ENCODE measurements around the gene TNS2. TPM values are rescaled to one million over a fixed set of nuclear protein-coding genes. Genes with fewer than 3 reads are reported as not detected.

The TNS2 gene
- total and polyA plus RNA-seq, 9 of the 15 experiments (the other 6 are each of a cell fraction or from before 2014, with no cell fraction given): 0.28 to 3.1 (median 1.2) TPM; not detected in 1

GRCh38 chr12:53004178-53004577 is 45.7 kb upstream of the TNS2 start:
- Histone ChIP-seq H3K9me3 (replicated peaks; ENCODE audit: control insufficient read depth, insufficient read depth, low read depth, low read length) (no peaks in the 10 kb centered on the region), H3K9ac (ENCODE audit: insufficient read depth in 1 of 2, low read depth in 2 of 2, low read length in 2 of 2) (peak overlapping the region in 1 of 2 experiments; percentile 83; a peak in 2 of 4 replicates), H3K79me2 (ENCODE audit: control insufficient read depth, insufficient read depth, low read length) (peaks cover 43% of the 10 kb centered on the region), H4K20me1 (replicated peaks; ENCODE audit: control insufficient read depth, insufficient read depth, low read length) (peaks cover 16% of the 10 kb centered on the region; the same call in 1 of the 2 replicates), H3K4me3 (no peak overlapping the region), H3K9me1 (ENCODE audit: control insufficient read depth, insufficient read depth, low read length) (no peaks in the 10 kb centered on the region), H2AFZ (ENCODE audit: low read depth, low read length) (peak overlapping the region; percentile 80; the same call in 1 of the 2 replicates), H3K27ac (ENCODE audit: extremely low read depth, low read depth, low read length) (peak overlapping the region; percentile 76; the same call in 1 of the 3 replicates), H3K4me2 (ENCODE audit: insufficient read depth, low read length) (peak overlapping the region; percentile 87; the same call in 1 of the 2 replicates), H3K36me3 (ENCODE audit: control insufficient read depth, insufficient read depth, low read length) (peaks cover 18% of the 10 kb centered on the region), H3K4me1 (replicated peaks in 1 of 2; ENCODE audit: control insufficient read depth in 2 of 2, insufficient read depth in 2 of 2, low read length in 2 of 2) (peaks cover 5 to 16% of the 10 kb centered on the region in 2 experiments; a peak in 3 of 5 replicates), H3K27me3 (ENCODE audit: control insufficient read depth in 2 of 2, insufficient read depth in 2 of 2, low read length in 2 of 2) (no peaks in the 10 kb centered on the region)
- ChIA-PET CTCF (ENCODE audit: low intra/inter-chr PET ratio) (no interaction called here), POLR2A (no interaction called here)
- 73% methylated on average over 5 of the region's 5 CpGs for WGBS (ENCODE audit: insufficient coverage, low coverage, missing lambda C conversion rate)
- in situ Hi-C loops (cut with MboI): no loop called here
- intact Hi-C loops (cut with micrococcal nuclease): no loop called here
- FAIRE-seq: no peak
- DNase-seq (ENCODE audit: extremely low read depth in 1 of 4, low spot score in 3 of 4): peak in 1 of 4 experiments; percentile 17
- no peak for ATAC-seq
- no TSS peak for BruUV-seq (replicated peaks)
- TF ChIP-seq EHMT2 (IDR thresholded peaks at IDR 0.05): 0 out of 2 replicates have a peak, but pooled peaks have one; percentile 9
- no peak for TF ChIP-seq NFATC3 (IDR thresholded peaks at IDR 0.05)

- Histone ChIP-seq H2AFZ (ENCODE audit: low read depth, low read length) (peak overlapping the region; percentile 80), H3K9me1 (ENCODE audit: control insufficient read depth, insufficient read depth, low read length) (no peaks in the 10 kb centered on the region), H3K79me2 (ENCODE audit: control insufficient read depth, insufficient read depth, low read length) (peaks cover 47% of the 10 kb centered on the region), H3K4me1 (replicated peaks in 1 of 2; ENCODE audit: control insufficient read depth in 2 of 2, insufficient read depth in 2 of 2, low read length in 2 of 2) (peaks cover 6 to 18% of the 10 kb centered on the region in 2 experiments; a peak in 3 of 5 replicates), H3K4me2 (ENCODE audit: insufficient read depth, low read length) (peak overlapping the region; percentile 87), H3K9ac (ENCODE audit: insufficient read depth in 1 of 2, low read depth in 2 of 2, low read length in 2 of 2) (peak overlapping the region; percentile 53 to 83; a peak in 3 of 4 replicates), H3K9me3 (replicated peaks; ENCODE audit: control insufficient read depth, insufficient read depth, low read depth, low read length) (no peaks in the 10 kb centered on the region), H3K36me3 (ENCODE audit: control insufficient read depth, insufficient read depth, low read length) (peaks cover 22% of the 10 kb centered on the region), H3K27me3 (ENCODE audit: control insufficient read depth in 2 of 2, insufficient read depth in 2 of 2, low read length in 2 of 2) (no peaks in the 10 kb centered on the region), H3K27ac (ENCODE audit: extremely low read depth, low read depth, low read length) (peak overlapping the region; percentile 76; the same call in 2 of the 3 replicates), H4K20me1 (replicated peaks; ENCODE audit: control insufficient read depth, insufficient read depth, low read length) (peaks cover 20% of the 10 kb centered on the region; the same call in 1 of the 2 replicates), H3K4me3 (peak overlapping the region; percentile 76)
- WGBS (ENCODE audit: insufficient coverage, low coverage, missing lambda C conversion rate): 59% methylated on average over 2 of the region's 2 CpGs
- POLR2A ChIA-PET: interaction anchor here (0.6 kb wide), 1 partner anchor 416 kb away, joined by 5 read pairs; no protein-coding TSS in a partner anchor
- BruUV-seq (replicated peaks): no TSS peak
- ATAC-seq (no peak), FAIRE-seq (no peak), DNase-seq (ENCODE audit: extremely low read depth in 1 of 4, low spot score in 3 of 4) (peak in 1 of 4 experiments; percentile 29)
- CTCF ChIA-PET (ENCODE audit: low intra/inter-chr PET ratio): no interaction called here
- intact Hi-C loops (cut with micrococcal nuclease) (no loop called here), in situ Hi-C loops (cut with MboI) (no loop called here)
- TF ChIP-seq CBFA2T2 (conservative IDR thresholded peaks at IDR 0.05) (peak; percentile 56; the same call in 1 of the 2 replicates), MEIS2 (IDR thresholded peaks at IDR 0.05; ENCODE audit: partially characterized antibody) (peak; percentile 59), PBX2 (CRISPR knock-in tag; IDR thresholded peaks at IDR 0.05; ENCODE audit: low read depth) (no peak), PBX2 (tag; conservative IDR thresholded peaks at IDR 0.05; ENCODE audit: low read depth) (0 out of 2 replicates have a peak, but pooled peaks have one; percentile 35), HEY1 (CRISPR knock-in tag; IDR thresholded peaks at IDR 0.05; ENCODE audit: borderline replicate concordance) (no peak), GATAD2A (IDR thresholded peaks at IDR 0.05) (no peak), FUS (optimal IDR thresholded peaks at IDR 0.05; ENCODE audit: low read depth, low read length) (no peak), USF1 (CRISPR knock-in tag; IDR thresholded peaks at IDR 0.05) (peak; percentile 74), SP1 (CRISPR knock-in tag; IDR thresholded peaks at IDR 0.05) (no peak), DDX20 (tag; IDR thresholded peaks at IDR 0.05; ENCODE audit: low read depth) (no peak), ZNF511 (CRISPR knock-in tag; IDR thresholded peaks at IDR 0.05) (no peak)
These were observed 45.3 kb upstream of the TNS2 start for GRCh38 chr12:53004582-53004981.
